NB4 (cell line): ENCODE measurements around the gene TBC1D22A.

Experiments used
- DNase-seq: peaks from one replicate; pipeline ENCODE4 v3.0.0; 2010; ENCODE audit warnings: low read depth
- H3K4me3 ChIP-seq: one replicate; pipeline ENCODE4 v1.5.1; 2011; ENCODE audit warnings: mild to moderate bottlenecking, low read depth, low read length, moderate library complexity
- CTCF ChIP-seq: IDR thresholded peaks from one replicate; pipeline ENCODE4 v1.5.1; 2012; ENCODE audit warnings: low read depth, low read length
- MAX ChIP-seq: IDR thresholded peaks from 2 replicates; pipeline ENCODE4 v1.6.1; 2011; ENCODE audit warnings: low read depth, low read length
- MYC ChIP-seq: IDR thresholded peaks from 2 replicates; pipeline ENCODE4 v1.6.1; 2011; ENCODE audit warnings: low read depth, low read length
- POLR2A ChIP-seq: IDR thresholded peaks from 2 replicates; pipeline ENCODE4 v1.6.1; 2011; ENCODE audit warnings: mild to moderate bottlenecking; ENCODE audit not compliant: insufficient read length; ENCODE audit errors: extremely low read depth

TBC1D22A gene

GRCh38 chr22:47041271-47042115 is 279.0 kb downstream of the TBC1D22A start:
- H3K4me3 ChIP-seq: no peak overlapping the region
- DNase-seq: no peak
- TF ChIP-seq MYC (no peak), POLR2A (no peak)

- no peak for DNase-seq
- H3K4me3 ChIP-seq: no peak overlapping the region
- TF ChIP-seq MAX (no peak), POLR2A (no peak), MYC (no peak), CTCF (no peak)
Measured at GRCh38 chr22:47042116-47042825, 279.8 kb downstream of the TBC1D22A start.

- no peak overlapping the region for H3K4me3 ChIP-seq
- no peak for TF ChIP-seq POLR2A
- no peak for TF ChIP-seq CTCF
- TF ChIP-seq MYC: no peak
- no peak for TF ChIP-seq MAX
- DNase-seq: no peak
Measured at GRCh38 chr22:47042861-47043496, 280.5 kb downstream of the TBC1D22A start.

- no peak overlapping the region for H3K4me3 ChIP-seq
- no peak for TF ChIP-seq MAX
- no peak for TF ChIP-seq POLR2A
- TF ChIP-seq MYC: no peak
- no peak for TF ChIP-seq CTCF
- DNase-seq: peak; percentile 61
Measured at GRCh38 chr22:47043835-47044721, 281.6 kb downstream of the TBC1D22A start.

- TF ChIP-seq MAX (no peak), MYC (no peak), POLR2A (no peak), CTCF (no peak)
- H3K4me3 ChIP-seq: no peak overlapping the region
- no peak for DNase-seq
Measured at GRCh38 chr22:47044722-47045535, 282.5 kb downstream of the TBC1D22A start.
